Amygdala (tissue), 56 donors: Measurements from ENCODE around the gene DEFB121.
"Not testable (repeated sequence)": the region's sequence is repeated elsewhere in the genome, so short reads cannot be mapped to it uniquely, and the experiment has no call there.

Source experiments
- DNase-seq, 56 donors: peaks; one replicate each; lab custom pipeline; 2025; lab: John Stamatoyannopoulos, UW

Gene DEFB121

GRCh38 chr20:31364272-31364671, 41.7 kb downstream of the DEFB121 start:
- DNase-seq: not testable (repeated sequence)

GRCh38 chr20:31363295-31363694, 42.7 kb downstream of the DEFB121 start:
- no peak for DNase-seq

- DNase-seq: no peak
These were observed 50.0 kb downstream of the DEFB121 start for GRCh38 chr20:31355981-31356380.
